Kidney capillary endothelial cell (primary cell): ENCODE data around the gene VSTM2B.
"Not testable (repeated sequence)": the region's sequence is repeated elsewhere in the genome, so short reads cannot be mapped to it uniquely, and the experiment has no call there.

Experiments used
- DNase-seq: peaks from one replicate; pipeline ENCODE4 v3.0.0-alpha.2; 2018; ENCODE audit warnings: low spot score

VSTM2B gene

DNA sequence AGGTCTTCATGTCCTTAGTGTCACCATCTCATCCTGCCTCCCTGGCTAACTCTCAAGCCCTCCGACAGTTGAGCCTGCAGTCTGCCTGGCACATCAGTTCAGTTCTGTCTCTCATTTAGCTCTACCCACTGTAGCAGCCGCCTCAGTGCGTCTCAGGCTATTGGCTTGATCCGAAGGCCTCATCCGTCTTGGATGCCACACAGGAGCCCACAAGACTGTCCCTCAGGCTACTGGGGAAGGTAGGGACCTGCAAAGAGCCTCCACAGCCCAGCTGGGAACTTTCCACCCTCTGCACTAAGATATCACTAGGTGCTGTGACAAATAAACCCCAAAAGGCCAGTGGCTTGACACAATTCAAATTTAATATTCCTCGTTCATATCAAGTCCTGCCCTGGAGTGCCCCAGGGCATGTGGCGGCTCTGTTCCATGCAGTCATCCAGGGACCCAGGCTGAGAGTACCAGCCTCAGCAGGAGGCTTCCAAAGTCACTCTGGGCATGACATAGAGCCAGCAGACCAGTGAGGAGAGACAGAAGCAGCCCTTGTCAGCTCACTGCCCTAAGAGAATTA lies 5.7 kb downstream of the VSTM2B start:
- no peak for DNase-seq

DNA sequence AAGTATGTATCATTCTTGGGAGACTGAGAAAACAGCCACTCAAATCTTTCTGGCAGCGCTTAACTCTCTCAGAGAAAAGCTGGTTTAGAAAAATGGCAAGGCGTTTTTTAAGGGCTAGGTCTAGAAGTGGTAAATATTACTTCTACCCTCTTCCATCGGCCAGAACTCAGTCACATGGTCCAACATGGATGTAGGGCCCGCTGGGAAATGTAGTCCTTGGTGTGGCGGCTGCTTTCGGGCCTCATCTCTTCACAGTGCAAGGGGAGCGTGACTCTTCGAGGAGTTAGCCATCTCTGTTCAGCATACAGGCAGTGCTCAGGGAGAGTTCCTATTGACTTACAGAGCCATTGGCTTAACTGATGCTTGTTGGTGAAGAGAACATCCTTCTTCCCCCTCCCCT lies 6.3 kb downstream of the VSTM2B start:
- no peak for DNase-seq

DNA sequence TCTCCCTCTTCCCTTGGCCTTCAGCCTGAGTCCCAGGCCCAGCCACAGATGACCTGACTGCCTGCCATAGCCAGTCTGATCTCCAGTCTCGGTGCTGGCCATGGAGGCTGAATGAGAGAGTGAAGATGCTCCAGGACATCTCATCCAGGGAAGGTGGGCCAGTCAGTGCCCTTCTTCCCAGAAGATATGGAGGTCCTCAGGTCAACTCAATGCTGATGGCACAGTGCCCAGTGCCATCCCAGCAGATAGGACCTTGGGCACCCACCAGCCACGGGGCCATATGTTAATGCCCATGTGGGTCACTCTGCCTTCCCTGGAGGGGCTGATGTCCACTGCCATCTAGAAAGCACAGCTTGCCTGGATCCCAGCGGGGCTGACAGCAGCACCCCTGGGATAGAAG lies 7.2 kb downstream of the VSTM2B start:
- no peak for DNase-seq

DNA sequence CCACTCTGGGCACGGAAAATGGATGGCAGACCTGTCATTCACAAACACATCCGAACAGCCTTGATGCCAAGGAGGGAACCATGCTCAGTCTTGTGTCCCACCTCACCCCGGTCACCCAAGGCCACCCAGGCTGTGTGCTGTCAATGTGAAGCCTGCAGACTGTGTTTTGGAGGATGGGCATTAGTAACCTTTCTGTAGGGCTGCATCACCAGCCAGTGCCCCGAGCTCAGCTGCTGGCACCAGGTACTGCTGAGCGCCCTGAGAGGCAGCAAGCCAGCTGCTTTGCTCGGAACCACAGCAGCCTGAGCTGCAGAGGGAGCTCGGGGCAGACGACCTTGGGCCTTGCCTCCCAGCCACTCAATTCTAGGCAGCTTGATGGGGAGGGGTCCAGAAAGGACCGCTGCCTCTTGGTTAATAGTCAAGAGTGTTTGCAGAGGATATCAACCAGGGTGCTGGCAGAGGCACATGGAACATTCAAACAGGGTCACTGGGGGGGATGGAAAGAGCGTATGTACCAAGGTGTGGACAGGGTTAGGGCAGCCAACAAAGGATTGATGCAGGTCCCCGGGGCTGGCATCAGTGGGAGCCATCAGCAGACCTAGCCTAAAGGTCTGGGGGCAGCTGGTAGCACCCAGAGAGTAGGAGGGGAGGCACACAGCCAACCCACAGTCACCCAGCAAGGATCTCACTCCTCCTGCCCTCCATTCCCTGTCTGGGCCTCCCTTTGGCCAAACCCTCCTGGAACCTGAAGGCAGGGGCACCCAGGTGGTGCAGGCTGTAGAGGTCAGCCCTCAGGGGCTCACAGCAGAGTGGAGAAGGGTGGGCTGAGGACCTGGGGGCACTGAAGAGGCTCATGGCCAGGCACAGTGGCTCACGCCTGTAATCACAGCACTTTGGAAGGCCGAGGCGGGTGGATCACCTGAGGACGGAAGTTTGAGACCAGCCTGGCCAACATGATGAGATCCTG lies 8.1 kb downstream of the VSTM2B start:
- DNase-seq, result no peak

DNA sequence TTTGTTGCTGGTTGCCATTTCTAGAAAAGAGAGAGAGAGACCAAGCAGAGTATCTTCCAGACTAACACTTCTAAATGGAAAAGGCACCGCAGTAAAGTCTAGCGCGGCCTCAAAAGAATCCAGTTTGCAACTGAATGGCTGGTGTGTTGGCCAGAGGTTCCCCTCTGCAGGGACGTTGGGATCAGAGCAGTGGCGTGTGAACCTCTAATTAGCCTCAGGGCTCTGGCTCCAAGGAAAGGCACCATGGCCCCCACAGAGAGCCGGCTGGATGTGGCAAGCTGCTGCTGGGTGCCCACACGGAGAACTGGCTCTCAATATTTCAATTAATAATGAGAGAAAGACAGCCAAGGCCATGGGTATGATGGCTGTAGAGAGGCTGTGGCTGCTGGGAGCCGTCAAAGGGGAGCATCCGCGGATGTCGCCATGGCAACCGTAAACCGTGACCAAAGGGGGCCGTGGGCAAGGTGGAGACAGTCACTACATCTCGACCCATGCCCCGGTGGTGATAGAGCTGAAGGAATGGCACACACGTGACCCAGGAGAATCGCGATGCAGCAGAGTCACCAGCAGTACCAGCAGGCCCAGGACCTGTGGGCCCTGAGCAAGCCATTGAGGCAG lies 9.5 kb downstream of the VSTM2B start:
- no peak for DNase-seq

DNA sequence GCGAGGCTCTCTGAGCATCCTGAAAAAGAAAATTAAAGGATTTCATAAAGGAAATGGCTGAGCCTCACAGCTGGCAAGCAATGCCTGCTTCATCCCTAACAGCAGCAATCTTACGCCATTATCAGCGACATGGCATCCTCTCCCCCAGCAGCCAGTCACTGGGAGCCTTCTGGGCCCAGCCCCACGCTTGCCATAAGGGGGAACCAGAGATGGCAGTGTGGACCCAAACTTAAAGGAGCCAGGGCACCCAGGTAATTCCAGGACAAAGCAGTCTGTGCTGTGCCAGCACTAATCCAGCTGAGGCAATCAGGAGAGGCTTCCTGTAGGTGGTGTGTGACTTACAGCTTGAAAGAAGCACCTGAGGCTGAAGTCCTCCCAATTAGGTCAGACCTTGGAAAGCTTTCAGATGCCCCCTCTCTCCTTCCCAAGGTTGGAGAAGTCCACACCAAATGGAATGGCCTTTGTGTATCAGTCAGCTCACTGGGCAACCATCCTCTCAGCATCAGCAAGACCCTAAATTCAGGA lies 10.3 kb downstream of the VSTM2B start:
- DNase-seq, result no peak

DNA sequence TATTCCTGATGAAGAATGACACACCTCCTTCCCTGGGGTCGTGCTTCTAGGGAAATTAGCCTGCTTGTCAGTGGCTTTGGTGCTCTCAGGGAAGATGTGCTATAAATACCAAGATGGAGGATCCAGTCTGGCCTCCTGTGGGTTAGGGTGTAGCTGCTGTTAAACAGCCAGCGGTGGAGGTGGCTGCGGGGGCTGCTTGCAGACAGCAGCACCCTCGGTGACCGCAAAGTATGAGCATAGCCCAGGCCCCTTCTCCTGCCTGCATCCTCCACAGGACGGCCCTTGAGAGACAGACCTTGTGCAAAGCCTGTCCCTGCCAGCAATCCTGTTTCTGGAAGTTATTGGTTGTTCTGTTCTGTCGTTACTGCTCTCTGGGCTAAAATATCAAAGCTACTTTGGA lies 11.4 kb downstream of the VSTM2B start:
- DNase-seq, result no peak

DNA sequence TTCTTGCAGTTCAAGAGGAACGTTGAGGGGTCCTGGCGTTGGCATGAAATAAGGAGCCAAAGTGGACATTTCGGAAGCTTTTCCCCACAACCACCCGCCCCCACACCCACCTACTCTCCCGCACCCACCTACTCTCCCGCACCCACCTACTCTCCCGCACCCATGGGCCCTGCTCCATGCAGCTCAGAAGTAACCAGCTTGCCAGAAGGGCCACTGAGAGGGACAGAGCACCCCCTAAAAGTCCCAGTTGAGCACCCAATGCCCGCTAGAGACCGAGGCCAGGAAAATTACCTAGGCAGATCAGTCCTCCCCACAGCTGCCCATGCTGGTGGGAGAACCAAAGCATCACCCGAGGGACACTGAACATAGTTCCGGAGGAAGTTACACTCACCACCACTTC lies 11.8 kb downstream of the VSTM2B start:
- no peak for DNase-seq

DNA sequence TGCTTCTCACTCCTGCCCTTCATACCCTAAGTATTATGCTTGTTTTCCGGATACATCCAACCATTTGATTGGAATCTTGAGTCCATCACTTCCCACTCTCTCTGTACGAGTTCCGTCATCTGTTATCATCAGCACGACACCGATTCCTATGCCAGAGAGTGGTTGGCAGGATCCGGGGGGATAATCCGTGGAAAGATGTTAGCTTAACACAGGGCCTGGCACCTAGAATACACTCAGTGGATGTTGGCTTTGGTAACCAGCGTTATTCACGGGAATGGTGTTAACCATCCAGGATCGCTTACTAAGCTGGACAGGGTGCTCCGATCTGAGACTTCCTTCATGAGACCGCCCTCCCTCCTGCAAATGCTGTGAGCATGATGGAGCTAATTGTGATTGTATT lies 12.4 kb downstream of the VSTM2B start:
- no peak for DNase-seq

DNA sequence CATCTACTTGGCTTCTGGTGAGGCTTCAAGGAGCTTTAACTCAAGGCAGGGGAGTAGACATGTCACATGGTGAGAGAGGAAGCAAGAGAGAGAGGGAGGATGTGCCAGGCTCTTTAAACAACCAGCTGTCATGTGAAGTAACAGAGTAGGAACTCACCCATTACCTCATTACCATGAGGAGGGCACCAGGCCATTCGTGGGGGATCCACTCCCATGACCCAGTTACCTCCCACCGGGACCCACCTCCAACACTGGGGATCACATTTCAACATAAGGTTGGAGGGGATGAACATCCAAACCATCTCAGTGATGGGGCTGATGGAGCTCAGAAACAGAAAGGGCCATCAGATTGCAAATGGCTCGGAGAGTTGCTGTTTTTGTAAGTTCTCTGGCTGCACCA lies 12.9 kb downstream of the VSTM2B start:
- no peak for DNase-seq

DNA sequence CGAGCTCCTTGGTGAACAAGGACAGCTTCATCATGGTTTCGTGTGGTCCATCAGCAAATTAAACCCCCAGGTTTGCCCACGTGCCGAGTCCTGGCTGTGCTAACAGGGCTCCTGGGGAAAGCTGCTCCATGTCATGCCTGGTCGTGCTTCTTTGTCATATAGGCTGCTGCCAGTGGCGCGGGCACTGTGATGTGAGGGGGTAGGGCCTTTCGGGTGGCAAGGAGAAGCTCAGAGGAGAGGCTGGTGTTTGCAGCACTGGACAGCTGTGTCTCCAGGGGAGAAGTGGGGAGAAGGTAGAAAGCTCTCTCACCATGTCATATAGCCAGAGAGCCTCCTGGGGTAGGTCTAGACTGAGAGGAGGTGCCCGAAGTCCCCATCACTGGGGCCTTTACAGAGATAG lies 13.3 kb downstream of the VSTM2B start:
- no peak for DNase-seq

DNA sequence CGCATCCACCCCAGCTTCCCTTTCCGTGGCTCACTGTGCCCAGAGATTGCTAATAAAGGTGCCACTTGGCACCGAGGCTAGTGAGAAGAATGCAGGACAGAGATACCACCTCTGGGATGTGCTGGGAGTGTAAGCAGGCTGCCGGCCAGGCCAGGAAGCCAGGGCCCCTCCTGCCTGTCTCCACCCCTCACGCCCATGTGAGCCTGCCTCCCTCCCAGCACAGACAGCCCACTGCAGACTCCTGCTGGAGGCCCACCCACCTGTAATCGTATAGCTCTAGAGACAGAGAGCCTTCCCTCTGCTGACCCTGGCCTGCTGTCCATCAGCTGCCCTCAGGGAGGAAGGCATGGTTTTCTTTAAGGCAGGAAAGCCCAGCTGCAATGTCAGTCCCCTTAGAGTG lies 13.9 kb downstream of the VSTM2B start:
- DNase-seq, result no peak

DNA sequence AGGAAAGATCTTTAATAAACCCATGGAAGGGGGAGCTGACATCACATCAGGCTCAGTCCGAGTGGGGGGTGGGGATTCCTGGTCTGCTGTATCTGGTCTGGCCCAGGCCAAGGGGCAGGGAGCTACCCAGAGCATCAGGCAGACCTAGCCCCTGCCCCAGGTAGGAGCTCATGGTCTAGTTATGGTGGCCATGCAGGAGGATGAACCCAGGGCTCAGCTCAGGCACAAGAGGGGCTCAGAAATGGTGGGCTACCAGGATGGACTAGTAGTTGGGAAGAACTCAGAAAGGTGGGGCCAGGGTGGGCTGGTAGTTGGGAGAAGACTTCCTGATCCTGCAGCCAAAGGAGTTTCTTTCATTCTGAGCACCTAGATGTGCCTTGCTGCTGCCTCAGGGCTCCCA lies 14.3 kb downstream of the VSTM2B start:
- DNase-seq, result no peak

DNA sequence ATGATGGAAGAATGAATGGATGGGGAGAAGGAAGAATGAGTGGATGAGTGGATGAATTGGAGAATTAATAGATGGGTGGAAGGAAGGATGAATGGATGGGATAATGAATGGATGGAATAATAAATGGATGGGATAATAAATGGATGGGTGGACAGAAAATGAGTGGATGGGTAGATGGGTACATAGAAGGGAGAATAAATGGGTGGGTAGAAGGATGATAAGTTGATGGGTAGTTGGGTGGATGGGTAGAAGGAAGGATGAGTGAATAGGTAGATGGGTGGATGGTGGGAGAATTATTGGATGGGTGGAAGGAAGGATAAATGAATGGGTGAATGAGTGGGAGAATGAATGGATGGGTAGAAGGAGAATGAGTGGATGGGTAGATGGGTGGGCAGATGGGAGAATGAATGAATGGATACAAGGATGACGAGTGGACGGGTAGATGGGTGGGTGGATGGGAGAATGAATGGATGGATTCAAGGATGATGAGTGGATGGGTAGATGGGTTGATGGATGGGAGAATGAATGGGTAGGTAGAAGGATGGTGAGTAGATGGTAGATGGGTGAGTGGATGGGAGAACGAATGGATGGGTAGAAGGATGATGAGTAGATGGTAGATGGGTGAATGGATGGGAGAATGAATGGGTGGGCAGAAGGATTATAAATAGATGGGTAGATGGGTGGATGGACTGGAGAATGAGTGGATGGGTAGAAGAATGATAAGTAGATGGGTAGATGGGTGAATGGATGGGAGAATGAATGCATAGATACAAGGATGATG lies 15.9 kb downstream of the VSTM2B start:
- no peak for DNase-seq

DNA sequence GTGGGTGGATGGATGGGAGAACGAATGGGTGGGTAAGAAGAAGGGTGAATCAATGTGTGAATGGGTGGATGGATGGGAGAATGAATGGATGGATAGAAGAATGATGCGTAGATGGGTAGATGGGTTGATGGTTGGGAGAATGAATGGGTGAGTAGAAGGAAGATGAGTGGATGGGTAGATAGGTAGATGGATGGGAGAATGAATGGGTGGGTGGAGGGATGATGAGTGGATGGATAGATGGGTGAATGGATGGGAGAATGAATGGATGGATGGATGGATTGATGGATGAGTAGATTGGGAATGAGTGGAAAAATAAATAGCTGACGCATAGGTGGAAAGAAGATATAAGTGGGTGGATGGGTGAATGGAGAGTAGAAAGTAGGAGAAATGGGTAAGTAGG lies 16.5 kb downstream of the VSTM2B start:
- no peak for DNase-seq

DNA sequence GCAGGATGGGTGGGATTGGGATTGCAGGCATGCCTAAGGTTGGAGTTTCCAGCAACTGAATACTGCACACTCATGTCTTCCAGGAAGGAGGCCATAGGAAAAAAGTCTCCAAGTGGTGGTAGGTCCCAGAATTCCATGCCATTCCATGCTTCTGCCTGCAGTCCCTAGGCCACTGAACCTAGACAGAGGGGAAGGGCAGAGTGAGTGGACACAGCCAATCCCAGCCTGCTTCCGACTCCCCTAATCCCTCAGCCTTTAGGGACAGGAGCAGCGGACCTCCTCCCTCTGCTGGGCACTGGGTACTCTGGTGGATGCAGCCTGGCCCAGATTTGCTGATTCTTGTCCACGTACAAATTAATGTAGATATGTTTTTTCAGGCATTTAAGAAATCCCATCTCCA lies 17.0 kb downstream of the VSTM2B start:
- no peak for DNase-seq

DNA sequence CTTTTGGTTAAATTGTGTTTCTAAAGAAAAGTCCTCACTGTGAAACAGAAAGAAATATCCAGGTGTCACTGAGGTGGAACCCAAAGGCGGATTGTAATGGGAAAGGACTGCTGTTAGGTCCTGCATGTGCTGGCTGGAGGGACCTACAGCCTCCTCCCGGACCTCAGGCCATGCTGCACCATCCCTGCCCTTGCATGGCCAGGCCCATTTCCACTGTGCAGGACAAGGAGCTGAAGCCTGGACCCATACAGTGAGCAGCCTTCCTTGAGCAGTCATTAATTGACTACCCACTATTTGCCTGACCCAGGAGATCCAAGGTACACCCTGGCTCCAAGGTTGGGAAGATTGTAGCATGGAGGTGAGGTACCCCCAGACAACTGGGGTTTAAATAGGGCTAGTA lies 17.6 kb downstream of the VSTM2B start:
- DNase-seq, result no peak

DNA sequence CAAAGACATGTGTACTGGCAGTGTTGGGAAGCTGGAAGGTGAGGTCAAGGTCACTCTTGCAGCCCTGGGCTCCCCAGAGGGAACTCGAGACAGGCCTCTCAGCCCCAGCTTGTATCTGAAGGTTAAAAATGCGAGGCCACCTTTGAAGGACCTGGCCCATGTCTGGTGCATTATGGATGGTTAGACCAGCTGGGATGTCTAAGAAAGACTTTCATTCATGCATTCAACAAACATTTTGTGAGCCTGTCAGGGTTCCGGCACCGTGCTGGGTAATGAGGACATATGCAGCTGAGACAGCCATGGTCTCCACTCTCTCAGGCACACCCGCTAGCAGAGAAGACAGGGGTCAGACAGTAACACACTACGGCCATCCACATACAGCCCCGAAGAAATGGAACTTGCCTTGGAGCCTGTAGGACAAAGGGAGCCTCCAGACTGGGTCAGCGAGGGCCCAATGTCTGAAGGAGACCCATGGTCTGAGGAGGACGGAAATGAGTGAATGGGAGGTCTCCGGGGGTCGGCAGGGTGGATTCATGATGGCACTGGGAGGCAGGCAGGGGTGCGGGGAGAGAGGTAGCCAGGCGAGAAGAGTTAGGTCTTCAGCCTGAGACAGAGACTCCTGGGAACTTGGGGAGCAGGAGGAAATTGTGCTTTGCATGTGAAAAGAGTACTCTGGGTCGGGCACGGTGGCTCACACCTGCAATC lies 19.0 kb downstream of the VSTM2B start:
- no peak for DNase-seq

DNA sequence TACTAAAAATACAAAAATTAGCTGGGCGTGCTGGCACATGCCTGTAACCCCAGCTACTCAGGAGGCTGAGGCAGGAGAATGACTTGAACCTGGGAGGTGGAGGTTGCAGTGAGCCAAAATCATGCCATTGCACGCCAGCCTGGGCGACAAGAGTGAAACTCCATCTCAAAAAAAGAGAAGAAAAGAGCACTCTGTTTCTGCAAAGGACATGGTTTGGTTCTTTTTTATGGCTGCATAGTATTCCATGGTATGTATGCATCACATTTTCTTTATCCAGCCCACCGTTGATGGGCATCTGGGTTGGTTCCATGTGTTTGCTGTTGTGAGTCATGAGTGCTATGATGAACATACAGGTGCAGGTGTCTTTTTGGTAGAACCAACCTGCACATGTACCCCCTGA lies 19.7 kb downstream of the VSTM2B start:
- not testable (repeated sequence) for DNase-seq

DNA sequence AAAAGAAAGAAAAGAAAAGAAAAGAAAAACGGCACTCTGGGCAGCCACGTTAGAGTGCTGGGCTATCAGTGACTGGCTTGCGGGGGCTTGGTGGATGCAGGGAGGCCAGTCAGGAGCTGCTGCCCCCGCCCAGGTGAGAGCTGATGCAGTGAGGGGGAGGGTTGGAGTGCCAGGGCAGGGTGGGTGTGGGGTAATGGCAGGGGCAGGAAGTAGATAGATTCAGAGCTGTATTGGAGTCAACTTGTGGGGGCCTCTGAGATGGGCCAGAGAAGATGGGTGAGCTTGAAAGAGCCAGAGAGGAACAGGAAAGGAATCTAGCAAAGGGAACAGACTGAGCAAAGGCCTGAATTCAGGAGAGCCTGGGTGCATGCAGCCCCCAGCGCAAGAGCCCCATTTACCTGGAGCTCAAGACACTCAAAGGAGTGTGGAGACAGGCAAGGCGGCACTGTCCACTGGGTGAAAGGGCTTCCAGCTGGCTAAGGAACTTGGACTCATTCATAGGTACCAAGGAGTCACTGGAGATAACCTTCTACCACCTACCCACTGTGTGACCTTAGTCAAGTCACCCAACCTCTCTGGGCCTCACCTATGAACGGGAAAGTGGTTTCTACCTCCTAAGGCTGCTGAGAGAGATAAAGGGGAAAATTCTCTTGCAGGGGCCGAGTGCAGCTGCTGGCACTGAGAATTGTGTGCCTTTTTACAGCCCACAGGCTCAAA lies 20.2 kb downstream of the VSTM2B start:
- DNase-seq, result no peak

DNA sequence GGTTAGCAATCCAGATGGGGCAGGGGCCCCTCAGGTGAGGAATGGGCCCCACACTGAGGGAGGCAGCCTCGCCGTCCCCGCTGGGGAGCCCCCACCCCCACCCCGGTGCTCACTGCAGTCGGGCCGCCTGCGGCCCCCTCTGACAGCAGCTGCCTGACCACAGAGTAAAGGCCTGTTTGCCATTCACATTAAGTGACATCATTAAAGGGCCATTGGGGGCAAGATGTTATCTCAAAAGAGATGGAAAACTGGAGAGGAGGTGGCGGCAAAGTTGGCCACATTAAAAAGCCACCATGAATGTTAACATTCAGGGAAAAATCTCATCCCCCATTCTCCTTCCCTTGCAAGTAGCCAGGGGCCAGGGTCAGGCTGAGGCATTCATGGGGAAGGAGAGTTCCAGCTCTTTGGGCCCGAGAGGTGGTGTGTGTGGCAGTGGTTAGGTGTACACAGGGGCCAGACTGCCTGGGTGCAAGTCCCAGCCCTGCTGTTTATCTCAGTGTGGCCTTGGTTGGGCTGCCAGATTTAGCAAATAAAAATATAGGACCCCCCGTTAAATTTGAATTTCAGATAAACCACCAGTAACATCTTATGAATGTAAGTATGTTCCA lies 20.9 kb downstream of the VSTM2B start:
- DNase-seq, result no peak
